Osteoblast (primary cell): ENCODE measurements around the gene CD19. TPM values are rescaled to one million over a fixed set of nuclear protein-coding genes. Genes with fewer than 3 reads are reported as not detected.
"Not testable (repeated sequence)": the region's sequence is repeated elsewhere in the genome, so short reads cannot be mapped to it uniquely, and the experiment has no call there.

ENCODE experiments used
- DNase-seq: peaks from one replicate; pipeline ENCODE4 v3.0.0; 2011; ENCODE audit warnings: low spot score, mixed read lengths; ENCODE audit not compliant: insufficient read length; ENCODE audit errors: missing footprints
- H2AFZ ChIP-seq: 2 replicates; pipeline ENCODE4 v1.6.0; 2011; ENCODE audit warnings: mild to moderate bottlenecking, low read length
- H3K27ac ChIP-seq: 2 replicates; pipeline ENCODE4 v1.5.1; 2011; ENCODE audit warnings: mild to moderate bottlenecking, low read depth, low read length, moderate library complexity
- H3K27me3 ChIP-seq: 2 replicates; pipeline ENCODE4 v1.6.0; 2012; ENCODE audit warnings: mild to moderate bottlenecking, control low read depth, inconsistent platforms, low read length, moderate library complexity; ENCODE audit not compliant: insufficient read depth
- H3K36me3 ChIP-seq: 2 replicates; pipeline ENCODE4 v1.5.1; 2011; ENCODE audit warnings: mild to moderate bottlenecking, low read length, control low read depth, moderate library complexity; ENCODE audit not compliant: insufficient read depth
- H3K4me1 ChIP-seq: 2 replicates; pipeline ENCODE4 v1.5.1; 2011; ENCODE audit warnings: mild to moderate bottlenecking, low read length, control low read depth, moderate library complexity; ENCODE audit not compliant: insufficient read depth
- H3K4me2 ChIP-seq: 2 replicates; pipeline ENCODE4 v1.6.0; 2011; ENCODE audit warnings: mild to moderate bottlenecking, low read length; ENCODE audit not compliant: insufficient read depth
- H3K4me3 ChIP-seq: fragments of 200-600 bp; sonication (generic); 3 replicates; pipeline ENCODE4 v1.5.1; 2012; ENCODE audit warnings: mild to moderate bottlenecking, low read length, inconsistent platforms; ENCODE audit not compliant: insufficient read depth
- H3K79me2 ChIP-seq: 2 replicates; pipeline ENCODE4 v1.6.0; 2012; ENCODE audit warnings: mild to moderate bottlenecking, low read length, control low read depth, inconsistent platforms; ENCODE audit not compliant: insufficient read depth
- H3K9me3 ChIP-seq: 2 replicates; pipeline ENCODE4 v1.5.1; 2011; ENCODE audit warnings: low read depth, low read length, control low read depth
- H4K20me1 ChIP-seq: 2 replicates; pipeline ENCODE4 v1.6.0; 2012; ENCODE audit warnings: mild to moderate bottlenecking, low read length, control low read depth; ENCODE audit not compliant: insufficient read depth
- total RNA-seq: library from RNA; depleted of rRNA; stranded (reverse); fragments of >200 nt; gene quantifications from 2 replicates; pipeline ENCODE4 v1.2.3, GENCODE V29; 2012
- TF ChIP-seq, protein P1 (sequence below): IDR thresholded peaks from 2 replicates; pipeline ENCODE4 v1.5.1; 2011; ENCODE audit warnings: mild to moderate bottlenecking, low read depth, low read length, moderate library complexity; ENCODE audit errors: extremely low read depth

CD19 gene
- total RNA-seq, 1 donor = not detected

DNA sequence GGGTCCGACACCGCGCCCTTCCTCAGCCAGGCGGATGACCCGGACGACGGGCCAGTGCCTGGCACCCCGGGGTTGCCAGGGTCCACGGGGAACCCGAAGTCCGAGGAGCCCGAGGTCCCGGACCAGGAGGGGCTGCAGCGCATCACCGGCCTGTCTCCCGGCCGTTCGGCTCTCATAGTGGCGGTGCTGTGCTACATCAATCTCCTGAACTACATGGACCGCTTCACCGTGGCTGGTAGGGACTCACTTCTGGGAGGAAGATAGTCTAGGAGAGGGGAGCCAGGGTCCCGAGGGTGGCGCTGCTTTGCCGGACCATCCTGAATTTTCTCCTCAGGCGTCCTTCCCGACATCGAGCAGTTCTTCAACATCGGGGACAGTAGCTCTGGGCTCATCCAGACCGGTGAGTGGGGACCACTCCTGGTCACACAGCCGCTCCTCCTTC, 43.4 kb downstream of the CD19 start:
- H4K20me1 ChIP-seq = peaks cover 3% of the 10 kb centered on the region
- peak overlapping the region; percentile 100 for H3K4me2 ChIP-seq
- TF ChIP-seq, protein P1, sequence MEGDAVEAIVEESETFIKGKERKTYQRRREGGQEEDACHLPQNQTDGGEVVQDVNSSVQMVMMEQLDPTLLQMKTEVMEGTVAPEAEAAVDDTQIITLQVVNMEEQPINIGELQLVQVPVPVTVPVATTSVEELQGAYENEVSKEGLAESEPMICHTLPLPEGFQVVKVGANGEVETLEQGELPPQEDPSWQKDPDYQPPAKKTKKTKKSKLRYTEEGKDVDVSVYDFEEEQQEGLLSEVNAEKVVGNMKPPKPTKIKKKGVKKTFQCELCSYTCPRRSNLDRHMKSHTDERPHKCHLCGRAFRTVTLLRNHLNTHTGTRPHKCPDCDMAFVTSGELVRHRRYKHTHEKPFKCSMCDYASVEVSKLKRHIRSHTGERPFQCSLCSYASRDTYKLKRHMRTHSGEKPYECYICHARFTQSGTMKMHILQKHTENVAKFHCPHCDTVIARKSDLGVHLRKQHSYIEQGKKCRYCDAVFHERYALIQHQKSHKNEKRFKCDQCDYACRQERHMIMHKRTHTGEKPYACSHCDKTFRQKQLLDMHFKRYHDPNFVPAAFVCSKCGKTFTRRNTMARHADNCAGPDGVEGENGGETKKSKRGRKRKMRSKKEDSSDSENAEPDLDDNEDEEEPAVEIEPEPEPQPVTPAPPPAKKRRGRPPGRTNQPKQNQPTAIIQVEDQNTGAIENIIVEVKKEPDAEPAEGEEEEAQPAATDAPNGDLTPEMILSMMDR = no peak
- H3K9me3 ChIP-seq = no peaks in the 10 kb centered on the region
- H3K27ac ChIP-seq = peak overlapping the region; percentile 97
- peak overlapping the region; percentile 93 for H3K4me3 ChIP-seq
- H2AFZ ChIP-seq = peak overlapping the region; percentile 99
- peaks cover 11% of the 10 kb centered on the region for H3K36me3 ChIP-seq
- H3K4me1 ChIP-seq = peaks cover 13% of the 10 kb centered on the region
- H3K79me2 ChIP-seq = peaks cover 41% of the 10 kb centered on the region
- H3K27me3 ChIP-seq = no peaks in the 10 kb centered on the region
- peak; percentile 87 for DNase-seq

DNA sequence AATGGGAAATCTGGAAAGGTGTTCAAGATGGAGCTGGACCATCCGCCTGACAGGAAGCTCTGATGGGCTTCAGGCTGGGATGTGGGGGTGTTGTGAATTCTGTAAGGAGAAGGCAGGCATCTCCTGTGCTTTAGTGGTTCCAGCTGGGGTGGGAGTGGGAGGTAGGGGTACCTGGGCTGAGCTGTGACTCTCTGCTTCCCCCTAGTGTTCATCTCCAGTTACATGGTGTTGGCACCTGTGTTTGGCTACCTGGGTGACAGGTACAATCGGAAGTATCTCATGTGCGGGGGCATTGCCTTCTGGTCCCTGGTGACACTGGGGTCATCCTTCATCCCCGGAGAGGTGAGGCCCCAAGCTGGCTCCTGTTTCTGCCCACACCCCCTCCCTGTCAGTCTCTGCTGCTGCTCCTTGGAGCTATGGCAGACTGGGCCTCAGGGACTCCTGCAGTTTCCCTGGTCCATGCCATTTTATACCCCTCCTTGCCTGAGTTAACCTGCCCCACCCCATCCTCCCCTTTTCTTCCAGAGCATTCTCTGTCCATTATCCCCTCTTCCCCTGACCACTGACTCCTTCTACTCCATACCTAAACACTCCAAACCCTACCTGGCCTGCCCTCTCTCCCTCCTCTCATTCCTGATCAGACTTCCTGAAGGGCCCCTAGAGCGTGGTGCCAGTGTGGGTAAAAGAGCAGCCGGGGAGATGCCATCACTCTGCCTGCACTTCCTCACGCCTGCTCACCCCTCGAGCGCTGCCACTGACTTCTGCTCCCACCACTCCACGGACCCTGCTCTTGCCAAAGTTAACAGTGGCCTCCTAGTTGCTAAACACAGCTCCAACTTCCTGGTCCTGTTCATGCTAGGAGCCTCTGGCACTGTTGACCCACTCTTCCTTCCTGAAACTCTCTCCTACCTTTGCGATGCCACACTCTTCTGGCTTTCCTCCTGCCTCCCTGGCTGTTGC, 46.2 kb downstream of the CD19 start:
- H4K20me1 ChIP-seq = peaks cover 3% of the 10 kb centered on the region
- TF ChIP-seq, protein P1 = peak; percentile 15
- peaks cover 13% of the 10 kb centered on the region for H3K4me1 ChIP-seq

DNA sequence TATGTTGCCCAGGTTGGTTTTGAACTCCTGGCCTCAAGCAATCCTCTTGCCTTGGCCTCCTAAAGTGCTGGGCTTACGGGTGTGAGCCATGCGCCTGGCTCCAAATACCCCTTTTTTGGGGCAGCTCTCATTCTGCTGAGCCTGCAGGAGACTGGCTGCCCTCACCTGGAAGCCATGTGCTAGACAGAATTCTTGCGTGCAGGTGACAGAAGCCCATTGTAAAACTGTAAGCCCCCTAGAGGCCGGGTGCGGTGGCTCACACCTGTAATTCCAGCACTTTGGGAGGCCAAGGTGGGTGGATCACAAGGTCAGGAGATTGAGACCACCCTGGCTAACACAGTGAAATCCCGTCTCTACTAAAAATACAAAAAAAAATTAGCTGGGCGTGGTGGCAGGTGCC, 48.6 kb downstream of the CD19 start:
- peaks cover 33% of the 10 kb centered on the region for H3K79me2 ChIP-seq
- not testable (repeated sequence) for H2AFZ ChIP-seq, H4K20me1 ChIP-seq, H3K9me3 ChIP-seq, H3K4me3 ChIP-seq, DNase-seq, H3K27ac ChIP-seq, H3K27me3 ChIP-seq, H3K4me2 ChIP-seq, H3K4me1 ChIP-seq
- H3K36me3 ChIP-seq = peaks cover 35% of the 10 kb centered on the region

More for the DNA sequence above, 46.2 kb downstream of the CD19 start:
- Histone ChIP-seq H3K4me2 (no peak overlapping the region), H3K27ac (no peak overlapping the region), H3K27me3 (no peaks in the 10 kb centered on the region), H3K4me3 (no peak overlapping the region), H2AFZ (no peak overlapping the region), H3K36me3 (peaks cover 29% of the 10 kb centered on the region), H3K79me2 (peaks cover 41% of the 10 kb centered on the region), H3K9me3 (no peaks in the 10 kb centered on the region)
- DNase-seq = peak; percentile 67

DNA sequence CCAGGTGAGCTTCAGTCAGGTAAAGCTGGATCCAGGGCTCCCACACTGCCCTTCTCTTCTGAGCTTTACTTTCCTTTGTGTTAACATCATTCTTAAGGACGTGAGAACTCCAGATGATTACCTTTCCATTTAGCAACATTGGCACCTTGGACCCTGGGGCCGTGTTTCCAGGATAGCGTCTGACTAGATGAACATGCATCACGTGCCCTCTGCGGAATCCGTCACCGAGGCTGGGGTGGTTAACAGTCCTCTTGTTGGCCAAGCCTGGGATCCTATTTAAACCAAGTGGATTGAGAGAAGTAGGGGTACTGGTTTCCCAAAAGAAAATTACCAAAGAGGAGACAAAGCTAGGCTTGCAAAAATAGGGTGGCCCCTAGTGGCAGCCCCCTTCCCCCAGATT, 49.2 kb downstream of the CD19 start:
- H3K4me1 ChIP-seq = no peaks in the 10 kb centered on the region
- H3K27me3 ChIP-seq = no peaks in the 10 kb centered on the region
- no peak overlapping the region for H3K27ac ChIP-seq
- no peak overlapping the region for H3K4me2 ChIP-seq
- peaks cover 35% of the 10 kb centered on the region for H3K36me3 ChIP-seq
- no peak overlapping the region for H2AFZ ChIP-seq
- no peaks in the 10 kb centered on the region for H3K9me3 ChIP-seq
- H4K20me1 ChIP-seq = peaks cover 3% of the 10 kb centered on the region
- H3K79me2 ChIP-seq = peaks cover 27% of the 10 kb centered on the region
- peak; percentile 77 for DNase-seq
- TF ChIP-seq, protein P1 = no peak
- H3K4me3 ChIP-seq = no peak overlapping the region
